HL-60 (cell line): ENCODE results near the gene VWA5A.

Source experiments
- DNase-seq, 2 experiments: peaks; one replicate each; pipeline ENCODE4 v3.0.0-alpha.2; 2010 to 2020; ENCODE audit warnings: low read depth in 1 of 2, low spot score in 1 of 2
- H3K27ac ChIP-seq: fragments of 250-450 bp; sonication (Bioruptor Pico); replicated peaks from 2 replicates; pipeline ENCODE4 v1.5.1; 2020; ENCODE audit warnings: mild to moderate bottlenecking, moderate library complexity
- H3K27me3 ChIP-seq: fragments of 250-450 bp; sonication (Bioruptor Pico); 2 replicates; pipeline ENCODE4 v1.5.1; 2021; ENCODE audit warnings: mild to moderate bottlenecking, moderate library complexity; ENCODE audit not compliant: insufficient read depth, poor library complexity, severe bottlenecking
- H3K4me3 ChIP-seq: replicated peaks from 2 replicates; pipeline ENCODE4 v1.5.1; 2011; ENCODE audit warnings: mild to moderate bottlenecking, control low read depth, low read length; ENCODE audit not compliant: insufficient read depth
- CTCF ChIP-seq: IDR thresholded peaks from one replicate; pipeline ENCODE4 v1.5.1; 2011; ENCODE audit warnings: low read length, control low read depth, inconsistent platforms; ENCODE audit not compliant: insufficient read depth
- GABPA ChIP-seq: IDR thresholded peaks from 2 replicates; pipeline ENCODE4 v1.6.1; 2012; ENCODE audit warnings: low read depth
- POLR2AphosphoS5 ChIP-seq: IDR thresholded peaks from 2 replicates; pipeline ENCODE4 v1.6.1; 2012; ENCODE audit warnings: low read depth
- REST ChIP-seq: IDR thresholded peaks from 2 replicates; pipeline ENCODE4 v1.6.1; 2012; ENCODE audit warnings: low read depth; ENCODE audit not compliant: insufficient replicate concordance
- SPI1 ChIP-seq: IDR thresholded peaks from 2 replicates; pipeline ENCODE4 v1.6.1; 2012; ENCODE audit warnings: low read depth, mild to moderate bottlenecking, borderline replicate concordance

VWA5A gene

GRCh38 chr11:124172599-124172998 is 57.3 kb downstream of the VWA5A start:
- Histone ChIP-seq H3K27ac (no peak overlapping the region), H3K27me3 (no peaks in the 10 kb centered on the region), H3K4me3 (no peak overlapping the region)
- TF ChIP-seq SPI1 (no peak), CTCF (no peak), REST (no peak), POLR2AphosphoS5 (no peak), GABPA (no peak)
- no peak for DNase-seq

- TF ChIP-seq POLR2AphosphoS5 (no peak), CTCF (no peak), GABPA (no peak), SPI1 (no peak), REST (no peak)
- H3K4me3 ChIP-seq = no peak overlapping the region
- H3K27ac ChIP-seq = no peak overlapping the region
- H3K27me3 ChIP-seq = no peaks in the 10 kb centered on the region
- no peak for DNase-seq
Measured at GRCh38 chr11:124174001-124174583, 58.8 kb downstream of the VWA5A start.

- Histone ChIP-seq H3K4me3 (no peak overlapping the region), H3K27ac (no peak overlapping the region), H3K27me3 (no peaks in the 10 kb centered on the region)
- peak in 1 of 2 experiments; percentile 16 for DNase-seq
- TF ChIP-seq GABPA = no peak
Measured at GRCh38 chr11:124176925-124177715, 61.9 kb downstream of the VWA5A start.

- H3K27me3 ChIP-seq = no peaks in the 10 kb centered on the region
- no peak overlapping the region for H3K4me3 ChIP-seq
- no peak for TF ChIP-seq GABPA
- DNase-seq = no peak
- no peak overlapping the region for H3K27ac ChIP-seq
Measured at GRCh38 chr11:124179310-124179709, 64.1 kb downstream of the VWA5A start.
